Esophagus muscularis mucosa (tissue), 4 donors: ENCODE data around the gene FMN1.

ENCODE experiments used
- EP300 ChIP-seq: sonication (generic); formaldehyde crosslinking; IDR thresholded peaks from one replicate; pipeline ENCODE4 v1.6.1; 2017; ENCODE audit warnings: antibody characterized with exemption
- POLR2AphosphoS5 ChIP-seq, 2 donors: sonication (generic); formaldehyde crosslinking; IDR thresholded peaks; one replicate each; pipeline ENCODE4 v1.6.1; 2017; ENCODE audit warnings: antibody characterized with exemption in 2 of 2
- TF ChIP-seq, protein P1 (sequence below), 3 experiments: fragments of 200-600 bp in 2 of 3; fragments of 450-650 bp in 1 of 3; sonication (generic) in 2 of 3; IDR thresholded peaks; one replicate each; pipeline ENCODE4 v1.5.1; 2017 to 2019; ENCODE audit warnings: antibody characterized with exemption in 3 of 3, mild to moderate bottlenecking in 2 of 3, moderate library complexity in 1 of 3

DNA sequence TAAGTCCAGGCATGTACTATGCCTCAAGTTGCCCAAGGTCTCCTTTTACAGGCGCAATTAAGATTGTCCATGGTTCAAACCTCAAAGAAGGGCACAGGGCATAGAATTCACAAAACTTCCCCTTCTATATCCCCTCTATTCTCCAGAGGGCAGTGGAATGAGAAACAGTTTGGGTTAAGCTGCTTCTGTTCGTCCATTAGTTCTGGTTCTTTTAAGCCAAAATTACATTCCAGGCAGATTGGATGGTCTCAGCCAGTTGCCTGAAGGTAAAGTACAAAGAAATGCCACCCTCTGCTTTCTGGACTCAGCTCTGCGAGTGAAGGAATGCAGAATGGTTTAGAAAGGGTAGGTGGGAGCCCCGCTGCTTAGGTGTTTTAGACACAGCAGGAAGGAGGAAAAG is 276.0 kb downstream of the FMN1 start:
- TF ChIP-seq POLR2AphosphoS5 (IDR thresholded peaks at IDR 0.05) (no peak), EP300 (no peak)
- TF ChIP-seq, protein P1, sequence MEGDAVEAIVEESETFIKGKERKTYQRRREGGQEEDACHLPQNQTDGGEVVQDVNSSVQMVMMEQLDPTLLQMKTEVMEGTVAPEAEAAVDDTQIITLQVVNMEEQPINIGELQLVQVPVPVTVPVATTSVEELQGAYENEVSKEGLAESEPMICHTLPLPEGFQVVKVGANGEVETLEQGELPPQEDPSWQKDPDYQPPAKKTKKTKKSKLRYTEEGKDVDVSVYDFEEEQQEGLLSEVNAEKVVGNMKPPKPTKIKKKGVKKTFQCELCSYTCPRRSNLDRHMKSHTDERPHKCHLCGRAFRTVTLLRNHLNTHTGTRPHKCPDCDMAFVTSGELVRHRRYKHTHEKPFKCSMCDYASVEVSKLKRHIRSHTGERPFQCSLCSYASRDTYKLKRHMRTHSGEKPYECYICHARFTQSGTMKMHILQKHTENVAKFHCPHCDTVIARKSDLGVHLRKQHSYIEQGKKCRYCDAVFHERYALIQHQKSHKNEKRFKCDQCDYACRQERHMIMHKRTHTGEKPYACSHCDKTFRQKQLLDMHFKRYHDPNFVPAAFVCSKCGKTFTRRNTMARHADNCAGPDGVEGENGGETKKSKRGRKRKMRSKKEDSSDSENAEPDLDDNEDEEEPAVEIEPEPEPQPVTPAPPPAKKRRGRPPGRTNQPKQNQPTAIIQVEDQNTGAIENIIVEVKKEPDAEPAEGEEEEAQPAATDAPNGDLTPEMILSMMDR (IDR thresholded peaks at IDR 0.05) = no peak
